Fibroblast of the aortic adventitia (primary cell): ENCODE measurements around the gene LZTFL1. TPM values are rescaled to one million over a fixed set of nuclear protein-coding genes. Genes with fewer than 3 reads are reported as not detected.

Experiments
- DNase-seq: peaks from one replicate; pipeline ENCODE4 v3.0.0-alpha.2; 2010; ENCODE audit warnings: low read depth
- H3K4me3 ChIP-seq: 2 replicates; pipeline ENCODE4 v1.5.1; 2011; ENCODE audit warnings: low read depth, mild to moderate bottlenecking, control low read depth, low read length, moderate library complexity
- CTCF ChIP-seq: IDR thresholded peaks from 2 replicates; pipeline ENCODE4 v1.5.1; 2011; ENCODE audit warnings: mild to moderate bottlenecking, low read length, control low read depth, inconsistent platforms; ENCODE audit not compliant: insufficient read depth
- total RNA-seq: library from RNA; depleted of rRNA; stranded (reverse); fragments of >200 nt; gene quantifications from 2 replicates; pipeline ENCODE4 v1.2.3, GENCODE V29; 2012; ENCODE audit warnings: low replicate concordance

LZTFL1 gene
- total RNA-seq, 1 donor = 24.1 TPM

- no peak overlapping the region for H3K4me3 ChIP-seq
- TF ChIP-seq CTCF = no peak
- DNase-seq = no peak
Measured at GRCh38 chr3:45884368-45885201, 42.7 kb upstream of the LZTFL1 start.

DNA sequence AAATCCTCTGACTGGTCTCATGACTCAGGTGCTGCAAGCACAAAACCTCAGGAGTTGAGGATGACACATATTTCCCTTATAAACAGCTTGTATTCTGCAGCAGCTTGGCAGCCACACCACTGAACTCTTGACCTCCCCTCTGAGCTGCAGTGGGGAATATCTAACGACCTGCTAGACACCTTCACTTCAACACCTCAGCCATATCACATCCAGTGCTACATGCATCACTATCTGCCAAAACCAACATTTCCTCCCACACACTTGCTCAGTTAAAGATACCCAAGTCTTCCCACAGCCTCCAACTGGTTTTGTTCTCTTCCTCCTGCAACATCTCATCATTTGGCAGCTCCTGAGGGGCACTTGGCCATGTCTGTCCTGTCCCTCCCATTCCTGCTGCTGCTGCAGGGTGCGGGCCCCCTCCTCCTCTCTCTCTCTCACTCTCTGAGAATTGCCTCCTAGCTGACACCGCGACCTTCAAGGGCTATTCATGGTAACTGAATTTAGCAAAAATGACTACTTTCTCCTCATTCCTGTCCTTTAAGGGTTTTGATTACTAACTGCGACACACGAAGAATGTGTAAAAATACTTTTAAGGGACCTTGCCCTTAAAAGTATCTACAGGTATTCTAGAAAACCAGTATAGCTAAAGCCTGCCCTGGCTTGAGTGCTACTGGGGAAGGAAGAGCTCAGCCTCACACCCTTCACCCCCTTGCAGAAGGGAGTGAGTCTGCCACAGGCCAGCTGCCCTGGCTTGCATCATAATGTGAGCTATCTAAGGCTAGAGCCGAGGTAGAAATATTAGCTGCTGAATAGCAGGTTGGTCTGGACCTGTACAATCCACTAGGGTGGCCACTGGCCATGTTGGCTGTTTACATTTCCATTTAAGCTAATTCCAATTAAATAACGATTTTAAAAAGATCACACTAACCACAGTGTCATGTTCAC lies 39.4 kb upstream of the LZTFL1 start:
- H3K4me3 ChIP-seq = no peak overlapping the region
- DNase-seq = peak; percentile 14
- no peak for TF ChIP-seq CTCF

DNA sequence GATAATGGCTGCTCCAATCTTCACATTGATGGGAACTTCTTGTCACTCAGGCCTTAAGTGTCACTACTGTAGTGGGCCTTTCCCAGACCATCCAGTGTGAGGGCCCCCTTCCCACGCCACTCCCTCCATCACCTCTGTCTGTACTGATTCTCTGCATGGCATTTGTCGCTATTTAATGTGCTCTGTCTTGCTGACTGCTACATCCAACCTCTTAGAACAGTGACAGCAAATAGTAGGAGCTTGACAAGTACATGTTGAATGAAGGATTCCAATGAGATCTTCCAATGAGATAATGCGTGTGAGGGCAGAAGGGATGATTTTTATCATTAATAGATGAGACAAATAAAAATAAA lies 38.8 kb upstream of the LZTFL1 start:
- no peak overlapping the region for H3K4me3 ChIP-seq
- no peak for TF ChIP-seq CTCF
- DNase-seq = no peak

DNA sequence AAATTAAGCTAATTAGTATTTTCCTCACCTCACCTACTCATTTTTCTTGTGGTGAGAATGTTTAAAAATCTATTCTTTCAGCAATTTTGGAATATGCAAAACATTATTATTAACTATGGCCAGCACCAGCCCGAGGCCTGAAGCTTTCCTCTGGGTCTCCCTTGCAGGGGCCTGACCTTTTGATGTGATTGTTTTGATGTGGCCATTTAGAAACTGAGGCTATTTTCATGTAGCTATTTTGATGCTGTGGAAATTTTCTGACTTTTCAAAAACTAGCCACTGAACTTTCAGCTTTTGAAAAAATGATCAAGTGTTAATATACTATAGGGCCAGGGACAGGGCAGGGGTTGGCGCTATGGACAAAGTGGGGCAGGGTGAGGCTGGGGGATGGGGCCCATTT lies 36.2 kb upstream of the LZTFL1 start:
- no peak for DNase-seq
- no peak overlapping the region for H3K4me3 ChIP-seq
- no peak for TF ChIP-seq CTCF

- H3K4me3 ChIP-seq = no peak overlapping the region
- DNase-seq = no peak
- no peak for TF ChIP-seq CTCF
Measured at GRCh38 chr3:45874677-45875346, 32.9 kb upstream of the LZTFL1 start.

DNA sequence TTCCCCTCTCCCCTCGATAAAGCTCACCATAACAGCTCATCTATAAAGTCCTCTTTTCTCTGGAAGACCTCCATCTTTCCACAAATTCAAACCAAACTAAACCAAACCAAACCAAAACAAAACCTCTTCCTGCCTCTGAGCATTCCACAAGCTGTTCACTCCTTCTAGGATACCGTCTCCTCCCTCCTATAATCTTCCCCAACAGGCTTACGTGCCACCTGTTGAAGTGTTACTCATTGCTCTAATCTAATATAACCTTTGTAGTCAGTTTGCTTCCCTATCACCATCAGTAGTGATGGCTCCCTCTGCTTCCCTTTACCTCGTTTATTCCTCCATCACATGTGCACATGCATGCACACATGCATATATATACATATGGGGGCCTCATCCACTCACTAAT lies 31.7 kb upstream of the LZTFL1 start:
- no peak overlapping the region for H3K4me3 ChIP-seq
- DNase-seq = no peak
- no peak for TF ChIP-seq CTCF
